ENCODE measurements around the gene NOXRED1. TPM values are rescaled to one million over a fixed set of nuclear protein-coding genes. Genes with fewer than 3 reads are reported as not detected.
A peak's percentile ranks its signal among the peaks of the same experiment; 100 is the strongest.

Gene NOXRED1
- total RNA-seq, 4 donors from 2014 or later: 0.38 to 0.47 (median 0.40) TPM; not detected in 1

- peaks cover 41% of the 10 kb centered on the region for H3K36me3 ChIP-seq
- H3K4me3 ChIP-seq: peak overlapping the region; percentile 99
- no peaks in the 10 kb centered on the region for H3K9me3 ChIP-seq
- H3K4me1 ChIP-seq: peaks cover 31% of the 10 kb centered on the region
- DNase-seq (ENCODE audit: low spot score in 2 of 2): no peak
- 33% methylated on average over 13 of the region's 13 CpGs for WGBS
- peak; percentile 10 to 53 for TF ChIP-seq CTCF (IDR thresholded peaks at IDR 0.05)
- no peak for TF ChIP-seq POLR2AphosphoS5 (IDR thresholded peaks at IDR 0.05)
- TF ChIP-seq EP300 (IDR thresholded peaks at IDR 0.05): no peak
- no peak overlapping the region for H3K27ac ChIP-seq
- H3K27me3 ChIP-seq: no peaks in the 10 kb centered on the region
Observed at GRCh38 chr14:77459072-77459723, 35.9 kb upstream of the NOXRED1 start.

- Histone ChIP-seq H3K27me3 (no peaks in the 10 kb centered on the region), H3K36me3 (peaks cover 34% of the 10 kb centered on the region), H3K9me3 (no peaks in the 10 kb centered on the region), H3K4me3 (peak overlapping the region; percentile 99), H3K4me1 (peaks cover 31% of the 10 kb centered on the region), H3K27ac (peak overlapping the region; percentile 90)
- DNase-seq (ENCODE audit: low spot score in 2 of 2): no peak
- TF ChIP-seq POLR2A (IDR thresholded peaks at IDR 0.05) (no peak), EP300 (IDR thresholded peaks at IDR 0.05) (no peak), CTCF (IDR thresholded peaks at IDR 0.05) (no peak), POLR2AphosphoS5 (IDR thresholded peaks at IDR 0.05) (no peak)
- WGBS: 2% methylated on average over 28 of the region's 29 CpGs
Observed at GRCh38 chr14:77458249-77458950, 35.1 kb upstream of the NOXRED1 start.

GRCh38 chr14:77457522-77458248, 34.4 kb upstream of the NOXRED1 start, which contains the start of the genes AHSA1 and VIPAS39:
Gene AHSA1 (plus strand): TSS chr14:77458093. CDS start chr14:77458190, 97 bp downstream.
Gene VIPAS39 (minus strand): TSS chr14:77457601. CDS start chr14:77454102, 3,499 bp downstream.
- peak within 1 kb of the TSS; percentile 99 for H3K4me3 ChIP-seq
- H3K4me1 ChIP-seq: peaks cover 31% of the 10 kb centered on the region
- TF ChIP-seq POLR2A (IDR thresholded peaks at IDR 0.05) (peak in 1 of 2 donors; percentile 50), CTCF (IDR thresholded peaks at IDR 0.05) (no peak), EP300 (IDR thresholded peaks at IDR 0.05) (no peak), POLR2AphosphoS5 (IDR thresholded peaks at IDR 0.05) (peak in 2 of 3 donors; percentile 19 to 49)
- no peaks in the 10 kb centered on the region for H3K27me3 ChIP-seq
- no peaks in the 10 kb centered on the region for H3K9me3 ChIP-seq
- peak; percentile 95 to 97 for DNase-seq (ENCODE audit: low spot score in 2 of 2)
- H3K36me3 ChIP-seq: peaks cover 34% of the 10 kb centered on the region
- peak within 1 kb of the TSS; percentile 90 for H3K27ac ChIP-seq
- under 1% methylated on average over 49 of the region's 50 CpGs for WGBS

GRCh38 chr14:77457115-77457521, 33.8 kb upstream of the NOXRED1 start:
- WGBS: 0% methylated on average over 11 of the region's 18 CpGs
- Histone ChIP-seq H3K36me3 (peaks cover 31% of the 10 kb centered on the region), H3K9me3 (no peaks in the 10 kb centered on the region), H3K4me1 (peaks cover 31% of the 10 kb centered on the region), H3K27ac (peak overlapping the region; percentile 90), H3K4me3 (peak overlapping the region; percentile 99), H3K27me3 (no peaks in the 10 kb centered on the region)
- no peak for TF ChIP-seq POLR2A (IDR thresholded peaks at IDR 0.05)
- TF ChIP-seq POLR2AphosphoS5 (IDR thresholded peaks at IDR 0.05): no peak
- TF ChIP-seq CTCF (IDR thresholded peaks at IDR 0.05): no peak
- no peak for TF ChIP-seq EP300 (IDR thresholded peaks at IDR 0.05)
- DNase-seq (ENCODE audit: low spot score in 2 of 2): no peak

Measured in suprapubic skin (tissue), 4 donors.